Esophagus muscularis mucosa (tissue), 4 donors: ENCODE data around the gene PROSER3.

Source experiments
- CTCF ChIP-seq, 3 experiments: fragments of 200-600 bp in 2 of 3; fragments of 450-650 bp in 1 of 3; sonication (generic) in 2 of 3; IDR thresholded peaks; one replicate each; pipeline ENCODE4 v1.5.1; 2017 to 2019; ENCODE audit warnings: antibody characterized with exemption in 3 of 3, mild to moderate bottlenecking in 2 of 3, moderate library complexity in 1 of 3
- EP300 ChIP-seq: sonication (generic); formaldehyde crosslinking; IDR thresholded peaks from one replicate; pipeline ENCODE4 v1.6.1; 2017; ENCODE audit warnings: antibody characterized with exemption
- POLR2A ChIP-seq: fragments of 450-650 bp; IDR thresholded peaks from one replicate; pipeline ENCODE4 v1.6.1; 2017; ENCODE audit warnings: antibody characterized with exemption, moderate library complexity, mild to moderate bottlenecking, low read depth
- POLR2AphosphoS5 ChIP-seq, 2 donors: sonication (generic); formaldehyde crosslinking; IDR thresholded peaks; one replicate each; pipeline ENCODE4 v1.6.1; 2017; ENCODE audit warnings: antibody characterized with exemption in 2 of 2

- no peak for TF ChIP-seq POLR2A
- TF ChIP-seq POLR2AphosphoS5 (IDR thresholded peaks at IDR 0.05) = no peak
- TF ChIP-seq CTCF (IDR thresholded peaks at IDR 0.05) = no peak
- no peak for TF ChIP-seq EP300
Measured at GRCh38 chr19:35740108-35740422, 17.9 kb upstream of the PROSER3 start.
